Sciatic nerve (tissue), 2 donors: ENCODE results near the gene WSCD2. TPM values are rescaled to one million over a fixed set of nuclear protein-coding genes. Genes with fewer than 3 reads are reported as not detected.
"Not testable (repeated sequence)": the region's sequence is repeated elsewhere in the genome, so short reads cannot be mapped to it uniquely, and the experiment has no call there.

Experiments
- ATAC-seq: fragments of 200-7000 bp; cut with Tn5 transposase; one replicate; pipeline ENCODE4 v1.9.1; 2020; ENCODE audit warnings: mild to moderate bottlenecking, moderate library complexity
- DNase-seq: peaks from one replicate; pipeline ENCODE4 v3.0.0-alpha.2; 2020; ENCODE audit warnings: low spot score
- intact Hi-C: fragments of 100-400 bp; cut with DNase I; formaldehyde crosslinking; loops from one replicate; pipeline ENCODE4 v1.14.2; 2022
- total RNA-seq: library from RNA; stranded (reverse); fragmentation: NEBNext Ultra II Directional; extraction: Animal tissue kit (Norgen Biotek cat#: 25700); gene quantifications from one replicate; pipeline ENCODE4 v1.2.1, GENCODE V29; 2021
- donor health status: DM: no; HTN: no; CAD: no.
- donor health status: DM: no; HTN: no; CAD: no.

Gene WSCD2
- total RNA-seq, 1 donor from 2014 or later, result 33.0 TPM

- no peak for DNase-seq
- no peak for ATAC-seq
- intact Hi-C loops, result no loop called here
These were observed 80.9 kb downstream of the WSCD2 start for GRCh38 chr12:108210001-108210400.

DNA sequence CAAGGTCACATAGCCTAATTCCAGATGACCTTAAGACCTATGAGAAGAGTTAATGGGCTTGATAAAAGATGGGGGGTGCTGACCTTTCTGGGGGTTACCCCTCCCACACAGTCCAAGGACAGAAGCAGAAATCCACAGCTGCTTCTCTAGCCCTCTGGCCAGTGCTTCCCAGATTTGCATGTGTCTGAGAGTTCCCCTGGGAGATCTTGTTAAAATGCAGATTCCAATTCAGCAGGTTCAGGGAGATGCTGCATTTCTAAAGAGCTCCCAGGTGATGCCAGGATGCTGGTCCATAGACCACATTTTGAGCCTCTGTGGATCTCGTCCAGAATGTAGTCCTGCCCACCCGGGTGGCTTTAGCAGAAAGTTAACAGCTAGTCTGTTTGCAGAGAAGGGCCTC is 82.1 kb downstream of the WSCD2 start:
- intact Hi-C loops, result no loop called here
- ATAC-seq (no peak), DNase-seq (no peak)

GRCh38 chr12:108213871-108214445 is 84.9 kb downstream of the WSCD2 start:
- no peak for DNase-seq
- no peak for ATAC-seq
- intact Hi-C loops, result no loop called here

DNA sequence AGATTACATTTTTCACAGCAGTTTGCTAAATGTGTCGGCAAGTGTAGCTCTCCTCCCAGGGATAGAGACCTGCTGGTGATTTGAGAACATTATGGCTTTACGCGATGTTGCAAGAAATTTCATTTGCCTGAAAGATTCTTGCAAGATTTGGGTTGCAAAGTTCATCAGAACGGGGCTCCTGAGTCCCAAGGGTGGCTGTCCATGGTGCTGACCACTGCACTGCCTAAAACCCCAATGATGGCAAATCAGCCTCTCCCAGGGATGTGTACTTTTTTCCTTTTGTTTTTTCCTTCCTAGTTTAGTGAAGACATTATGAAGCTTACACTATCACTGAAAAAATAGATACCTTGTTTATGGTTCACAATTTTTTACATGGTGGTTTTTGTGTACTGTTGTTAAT is 85.4 kb downstream of the WSCD2 start:
- intact Hi-C loops, result no loop called here
- DNase-seq (peak; percentile 64), ATAC-seq (no peak)

- ATAC-seq, result no peak
- intact Hi-C loops, result no loop called here
- no peak for DNase-seq
These were observed 86.4 kb downstream of the WSCD2 start for GRCh38 chr12:108215458-108215857.

DNA sequence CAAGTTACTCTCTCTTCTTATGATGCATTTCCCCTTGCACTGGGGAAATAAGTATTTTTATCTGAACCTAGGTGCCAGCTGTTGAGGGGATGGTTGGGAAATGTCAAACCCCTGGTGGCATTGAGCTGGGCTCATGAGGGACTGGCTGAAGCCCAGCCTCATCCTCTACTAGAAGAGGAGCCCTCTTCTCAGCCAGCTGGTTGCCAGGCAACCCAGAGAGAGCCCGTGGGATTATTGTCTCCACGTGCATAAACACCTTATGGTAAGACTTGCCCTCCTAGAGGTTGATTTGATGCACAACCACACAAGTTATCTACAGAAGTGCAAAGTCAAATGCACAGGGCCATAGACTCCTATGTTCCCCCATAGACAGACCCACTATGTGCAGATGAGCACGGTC is 89.8 kb downstream of the WSCD2 start:
- no peak for DNase-seq
- ATAC-seq, result no peak
- intact Hi-C loops, result no loop called here

- DNase-seq, ATAC-seq, intact Hi-C loops: not testable (repeated sequence)
These were observed 96.0 kb downstream of the WSCD2 start for GRCh38 chr12:108225101-108225500.

DNA sequence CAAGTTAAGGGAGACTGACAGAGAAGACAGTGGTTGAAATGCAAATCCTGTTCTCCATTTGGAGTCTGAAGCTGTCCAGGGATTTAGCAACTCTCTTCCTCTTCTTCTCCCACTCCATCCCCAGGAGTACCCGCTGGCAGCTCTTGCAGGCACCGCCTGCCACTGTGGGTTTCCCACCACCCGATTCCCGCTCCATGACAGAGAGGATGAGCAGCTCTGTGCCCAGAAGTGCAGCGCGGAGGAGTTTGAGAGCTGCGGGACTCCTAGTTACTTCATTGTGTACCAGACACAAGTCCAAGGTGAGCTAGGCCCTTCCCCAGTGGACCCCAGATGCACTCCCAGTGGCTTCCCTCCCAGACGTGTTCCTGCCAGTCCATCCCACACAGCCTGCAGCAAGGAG is 97.8 kb downstream of the WSCD2 start:
- intact Hi-C loops, result no loop called here
- ATAC-seq (no peak), DNase-seq (no peak)

DNA sequence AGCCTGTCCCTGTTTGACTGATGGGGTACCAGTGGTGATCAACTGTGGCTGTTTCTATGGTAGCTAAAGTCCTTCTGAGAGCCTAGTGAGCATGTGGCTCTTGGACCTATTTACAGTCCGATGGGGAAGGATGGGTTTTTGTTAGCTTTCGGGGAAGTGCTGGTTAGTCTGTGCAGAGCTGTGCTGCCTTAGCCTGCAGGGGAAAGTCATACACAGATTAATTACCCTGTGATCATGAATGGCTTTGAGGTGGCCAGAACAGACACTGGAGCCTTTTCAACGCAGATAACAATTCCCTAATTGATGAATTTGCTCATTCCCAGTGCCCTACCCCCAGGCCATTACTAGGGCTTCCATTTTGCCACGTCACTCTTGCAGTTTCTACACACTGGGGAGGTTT is 99.7 kb downstream of the WSCD2 start:
- DNase-seq, result no peak
- intact Hi-C loops, result no loop called here
- no peak for ATAC-seq

DNA sequence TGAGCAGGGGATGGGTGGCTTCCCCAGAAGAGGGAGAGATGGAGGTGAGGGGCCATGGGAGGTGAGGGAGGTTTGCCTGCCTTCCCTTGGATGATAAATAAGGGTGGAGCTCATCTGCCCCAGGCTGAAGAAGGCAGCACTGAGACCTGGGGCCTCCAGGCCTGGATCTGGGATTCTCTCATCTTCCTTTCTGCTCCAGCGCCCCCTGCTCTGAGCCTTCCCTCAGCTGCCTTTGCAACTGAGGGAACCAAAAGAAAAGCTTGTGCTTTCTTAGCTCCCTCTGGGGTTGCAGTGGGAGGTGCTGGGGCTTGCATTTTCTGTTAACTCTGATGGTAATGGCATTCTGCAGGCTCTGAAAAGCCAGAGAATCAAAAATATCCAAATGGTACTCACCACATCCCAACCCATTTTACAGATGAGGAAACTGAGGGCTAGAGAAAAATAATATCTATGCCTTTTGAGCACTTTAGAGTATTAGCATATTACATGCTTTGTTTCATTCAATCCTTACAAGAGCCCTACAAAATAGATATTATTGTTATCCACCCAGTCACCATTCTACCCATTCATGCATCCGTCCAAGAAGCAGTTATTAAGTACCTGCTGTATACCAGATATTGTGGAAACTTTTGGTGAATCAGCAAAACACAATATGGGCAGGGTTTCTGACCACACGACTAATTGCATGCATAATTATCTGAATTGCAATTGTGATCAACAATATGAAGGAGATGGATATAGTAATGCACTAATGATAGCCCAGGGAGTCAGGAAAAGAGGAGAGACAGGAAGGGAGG is 102.2 kb downstream of the WSCD2 start:
- ATAC-seq, result no peak
- intact Hi-C loops, result no loop called here

GRCh38 chr12:108231909-108232434 is 102.9 kb downstream of the WSCD2 start:
- DNase-seq (no peak), ATAC-seq (no peak)
- intact Hi-C loops, result no loop called here

More for the DNA sequence above, 102.2 kb downstream of the WSCD2 start:
- no peak for DNase-seq

GRCh38 chr12:108232565-108232964 is 103.5 kb downstream of the WSCD2 start:
- intact Hi-C loops, result no loop called here
- DNase-seq (no peak), ATAC-seq (no peak)

GRCh38 chr12:108234158-108234557 is 105.1 kb downstream of the WSCD2 start:
- intact Hi-C loops, result no loop called here
- ATAC-seq (peak; percentile 79), DNase-seq (peak; percentile 60)

DNA sequence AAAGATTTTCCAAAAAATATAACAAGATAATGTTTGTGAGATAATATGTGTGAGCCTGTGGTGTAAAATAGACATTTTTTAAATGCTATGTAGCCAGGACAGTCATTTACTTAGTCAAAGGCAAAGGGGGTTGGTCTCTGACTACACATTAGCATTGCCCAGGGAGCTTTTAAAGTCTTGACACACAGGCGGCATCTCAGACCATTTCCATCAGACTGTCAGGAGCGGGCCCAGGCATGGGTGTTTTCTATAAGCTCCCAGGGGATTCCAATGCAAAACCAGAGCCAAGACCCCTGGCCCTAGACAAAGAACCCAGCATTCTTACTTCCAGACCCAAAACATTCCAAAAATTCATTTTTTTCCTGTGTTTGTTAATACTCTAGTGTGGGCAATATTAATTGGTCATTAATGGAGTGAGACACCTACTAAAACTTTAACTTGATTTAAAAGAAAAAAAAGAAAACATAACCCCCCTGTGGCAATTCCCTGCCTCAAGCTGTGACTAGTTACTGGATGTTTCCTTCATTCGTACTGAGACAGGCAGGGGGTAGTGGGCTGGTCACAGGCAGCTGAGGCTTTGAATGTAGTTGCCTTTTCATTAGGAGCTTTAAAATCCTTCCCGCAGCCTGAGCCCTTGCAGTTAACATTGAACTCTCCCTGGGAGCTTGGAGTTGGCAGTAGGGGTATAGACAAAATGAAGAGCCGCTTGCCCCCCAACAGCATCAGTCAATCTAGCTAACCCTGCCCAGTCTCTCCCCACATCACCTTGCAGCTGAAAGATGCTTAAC is 106.3 kb downstream of the WSCD2 start:
- no peak for DNase-seq
- ATAC-seq, result no peak
- intact Hi-C loops, result no loop called here

DNA sequence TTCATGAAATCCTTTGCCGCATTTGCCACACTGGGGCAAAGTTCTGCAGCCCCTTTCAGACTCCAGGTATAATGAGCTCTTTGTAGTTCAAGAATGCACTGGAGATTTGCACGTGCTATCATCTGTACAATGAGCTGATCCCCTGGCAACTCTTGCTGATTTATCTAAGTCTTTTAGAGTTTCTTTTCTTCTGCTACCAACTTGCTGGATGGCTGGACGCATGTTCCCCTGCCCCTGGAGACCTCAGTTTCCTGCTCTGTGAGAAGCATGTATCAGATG is 106.8 kb downstream of the WSCD2 start:
- ATAC-seq (no peak), DNase-seq (no peak)
- intact Hi-C loops, result no loop called here

DNA sequence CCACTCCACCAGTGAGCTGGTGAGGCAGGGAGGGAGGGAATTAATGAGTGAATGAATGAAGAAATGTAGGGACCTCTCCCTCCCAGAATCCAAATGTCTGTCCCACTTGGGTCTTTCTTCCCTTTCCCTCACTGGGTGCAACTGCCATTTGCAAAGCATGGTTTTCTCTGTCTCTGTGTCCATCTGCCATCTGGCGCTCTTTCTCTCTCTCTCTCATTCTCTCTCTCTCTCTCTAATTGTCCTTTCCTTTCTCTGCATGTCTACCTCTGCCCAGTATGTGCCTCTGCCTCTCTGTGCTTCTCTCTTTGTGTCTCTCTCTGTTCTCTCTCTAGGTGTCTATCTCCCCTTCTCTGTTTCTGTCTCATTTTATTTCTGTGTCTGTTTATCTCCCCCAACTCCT is 107.3 kb downstream of the WSCD2 start:
- ATAC-seq, result no peak
- no peak for DNase-seq
- intact Hi-C loops, result no loop called here

- no peak for DNase-seq
- intact Hi-C loops, result no loop called here
- ATAC-seq, result no peak
These were observed 108.2 kb downstream of the WSCD2 start for GRCh38 chr12:108237272-108237671.

DNA sequence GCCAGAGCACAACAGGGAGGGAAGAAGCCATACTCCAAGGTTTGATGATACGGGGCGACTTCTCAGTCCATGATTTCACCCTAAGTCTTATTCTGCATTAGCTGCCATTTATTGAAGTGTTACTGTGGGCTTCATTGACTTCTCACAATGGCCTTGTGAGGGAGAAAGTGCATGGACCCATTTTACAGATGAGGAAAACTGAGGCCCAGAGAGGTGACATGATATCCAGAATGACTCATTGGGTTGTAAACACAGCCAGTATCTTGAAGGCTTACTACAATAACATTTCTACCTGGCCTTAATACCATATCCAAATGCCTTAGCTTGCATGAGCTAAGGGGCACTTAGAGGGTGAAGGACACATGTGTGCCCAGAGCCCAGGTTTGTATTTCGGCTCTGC is 109.4 kb downstream of the WSCD2 start:
- intact Hi-C loops, result no loop called here
- ATAC-seq (no peak), DNase-seq (no peak)

GRCh38 chr12:108239378-108239777 is 110.3 kb downstream of the WSCD2 start:
- intact Hi-C loops, result no loop called here
- DNase-seq (no peak), ATAC-seq (no peak)
